22Rv1 (cell line): ENCODE data around the gene NHLRC2.

Experiments used
- CTCF ChIP-seq: fragments of 450-650 bp; IDR thresholded peaks from 2 replicates; pipeline ENCODE4 v1.5.1; 2017; ENCODE audit warnings: mild to moderate bottlenecking
- ZFX ChIP-seq: fragments of 450-650 bp; IDR thresholded peaks from 2 replicates; pipeline ENCODE4 v1.6.1; 2017; ENCODE audit warnings: antibody characterized with exemption, borderline replicate concordance

- TF ChIP-seq CTCF (no peak), ZFX (no peak)
Measured at GRCh38 chr10:113895018-113895417, 40.6 kb downstream of the NHLRC2 start.
